ENCODE results near the gene SNRNP70. TPM values are rescaled to one million over a fixed set of nuclear protein-coding genes. Genes with fewer than 3 reads are reported as not detected.

The SNRNP70 gene
- total and polyA plus RNA-seq, 2 of the 13 experiments (the other 11 are each of a cell fraction or from before 2014, with no cell fraction given), result 150 to 210 TPM

DNA sequence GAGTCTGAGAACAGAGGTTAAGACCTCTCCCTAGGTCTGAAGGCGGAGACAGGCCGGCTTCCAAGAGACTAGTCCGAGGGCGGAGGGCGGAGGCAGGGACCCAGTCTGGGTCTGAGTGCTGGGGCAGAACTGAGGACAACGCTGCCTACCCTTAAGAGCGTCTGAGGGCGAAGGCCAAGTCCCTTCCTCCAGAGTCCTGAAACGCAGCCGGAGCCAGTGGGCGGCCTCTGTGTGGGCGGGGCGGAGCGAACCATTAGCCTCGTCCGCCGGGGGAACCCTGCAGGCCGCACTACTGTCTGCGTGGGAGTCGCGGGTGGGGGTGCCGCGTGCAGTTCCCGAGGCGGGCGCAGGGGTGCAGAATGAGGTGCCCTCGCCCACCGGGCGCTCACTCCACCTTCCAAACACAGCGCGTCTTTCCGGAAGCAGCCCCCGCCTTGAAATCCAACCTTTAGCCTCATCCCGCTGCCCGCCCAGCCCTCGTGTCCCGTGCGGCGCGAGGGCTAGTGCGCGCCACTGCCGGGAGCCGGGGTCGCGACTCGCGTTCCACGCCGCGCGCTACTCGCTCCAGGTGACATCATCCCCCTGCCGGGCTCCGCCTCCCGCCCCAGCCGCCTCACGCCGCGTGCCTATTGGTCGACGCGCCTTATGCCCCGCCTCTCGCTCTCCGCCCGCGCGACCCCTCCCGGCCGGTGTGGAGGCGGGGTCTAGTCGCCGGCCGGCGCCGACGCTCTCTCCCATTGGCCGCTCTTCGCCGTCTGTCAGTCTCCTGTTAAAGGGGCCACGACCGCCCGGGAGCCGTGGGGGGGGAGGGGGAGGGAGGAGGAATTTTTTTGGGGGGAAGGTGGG is 33.5 kb downstream of the SNRNP70 start, which contains the start of gene C19orf73 (continued):
- TF ChIP-seq, protein P1, sequence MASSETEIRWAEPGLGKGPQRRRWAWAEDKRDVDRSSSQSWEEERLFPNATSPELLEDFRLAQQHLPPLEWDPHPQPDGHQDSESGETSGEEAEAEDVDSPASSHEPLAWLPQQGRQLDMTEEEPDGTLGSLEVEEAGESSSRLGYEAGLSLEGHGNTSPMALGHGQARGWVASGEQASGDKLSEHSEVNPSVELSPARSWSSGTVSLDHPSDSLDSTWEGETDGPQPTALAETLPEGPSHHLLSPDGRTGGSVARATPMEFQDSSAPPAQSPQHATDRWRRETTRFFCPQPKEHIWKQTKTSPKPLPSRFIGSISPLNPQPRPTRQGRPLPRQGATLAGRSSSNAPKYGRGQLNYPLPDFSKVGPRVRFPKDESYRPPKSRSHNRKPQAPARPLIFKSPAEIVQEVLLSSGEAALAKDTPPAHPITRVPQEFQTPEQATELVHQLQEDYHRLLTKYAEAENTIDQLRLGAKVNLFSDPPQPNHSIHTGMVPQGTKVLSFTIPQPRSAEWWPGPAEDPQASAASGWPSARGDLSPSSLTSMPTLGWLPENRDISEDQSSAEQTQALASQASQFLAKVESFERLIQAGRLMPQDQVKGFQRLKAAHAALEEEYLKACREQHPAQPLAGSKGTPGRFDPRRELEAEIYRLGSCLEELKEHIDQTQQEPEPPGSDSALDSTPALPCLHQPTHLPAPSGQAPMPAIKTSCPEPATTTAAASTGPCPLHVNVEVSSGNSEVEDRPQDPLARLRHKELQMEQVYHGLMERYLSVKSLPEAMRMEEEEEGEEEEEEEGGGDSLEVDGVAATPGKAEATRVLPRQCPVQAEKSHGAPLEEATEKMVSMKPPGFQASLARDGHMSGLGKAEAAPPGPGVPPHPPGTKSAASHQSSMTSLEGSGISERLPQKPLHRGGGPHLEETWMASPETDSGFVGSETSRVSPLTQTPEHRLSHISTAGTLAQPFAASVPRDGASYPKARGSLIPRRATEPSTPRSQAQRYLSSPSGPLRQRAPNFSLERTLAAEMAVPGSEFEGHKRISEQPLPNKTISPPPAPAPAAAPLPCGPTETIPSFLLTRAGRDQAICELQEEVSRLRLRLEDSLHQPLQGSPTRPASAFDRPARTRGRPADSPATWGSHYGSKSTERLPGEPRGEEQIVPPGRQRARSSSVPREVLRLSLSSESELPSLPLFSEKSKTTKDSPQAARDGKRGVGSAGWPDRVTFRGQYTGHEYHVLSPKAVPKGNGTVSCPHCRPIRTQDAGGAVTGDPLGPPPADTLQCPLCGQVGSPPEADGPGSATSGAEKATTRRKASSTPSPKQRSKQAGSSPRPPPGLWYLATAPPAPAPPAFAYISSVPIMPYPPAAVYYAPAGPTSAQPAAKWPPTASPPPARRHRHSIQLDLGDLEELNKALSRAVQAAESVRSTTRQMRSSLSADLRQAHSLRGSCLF (CRISPR knock-in tag; IDR thresholded peaks at IDR 0.05; ENCODE audit: borderline replicate concordance), result no peak; the same call in 1 of the 2 replicates
- TF ChIP-seq KDM4B (CRISPR knock-in tag; IDR thresholded peaks at IDR 0.05) (no peak), HMG20A (CRISPR knock-in tag; IDR thresholded peaks at IDR 0.05; ENCODE audit: borderline replicate concordance) (no peak), SMC3 (IDR thresholded peaks at IDR 0.05; ENCODE audit: low read length) (no peak), RBM39 (IDR thresholded peaks at IDR 0.05; ENCODE audit: low read depth, low read length, poor library complexity, severe bottlenecking) (peak; percentile 42), ZIK1 (CRISPR knock-in tag; IDR thresholded peaks at IDR 0.05; ENCODE audit: borderline replicate concordance, low read depth) (no peak), GTF3A (CRISPR knock-in tag; conservative IDR thresholded peaks at IDR 0.05) (no peak), ZBTB40 (IDR thresholded peaks at IDR 0.05) (no peak), ZBTB40 (CRISPR knock-in tag; IDR thresholded peaks at IDR 0.05) (peak; percentile 79), PHB2 (IDR thresholded peaks at IDR 0.05; ENCODE audit: partially characterized antibody) (no peak), ZNF678 (CRISPR knock-in tag; IDR thresholded peaks at IDR 0.05) (no peak), ZSCAN5A (CRISPR knock-in tag; IDR thresholded peaks at IDR 0.05; ENCODE audit: borderline replicate concordance) (no peak), XBP1 (CRISPR knock-in tag; IDR thresholded peaks at IDR 0.05) (no peak)
